HCT116 (cell line): Measurements from ENCODE around the gene KTI12. TPM values are rescaled to one million over a fixed set of nuclear protein-coding genes. Genes with fewer than 3 reads are reported as not detected.

Experiments
- ATAC-seq: fragments of 200-7000 bp; cut with Tn5 transposase; 2 replicates; pipeline ENCODE4 v1.9.1; 2020; ENCODE audit warnings: mild to moderate bottlenecking, moderate library complexity
- BruUV-seq: library from RNA; stranded (reverse); fragments of 400-500 nt; replicated peaks from 2 replicates; lab custom pipeline; 2021; lab: Mats Ljungman, UMichigan
- CTCF ChIA-PET: fragments of 300-600 bp; sonication (Branson Sonifier 250); formaldehyde crosslinking; loops from one replicate; lab custom pipeline; 2021; ENCODE audit warnings: antibody characterized with exemption; lab: Charles Lee
- POLR2A ChIA-PET: fragments of 300-600, 350-600 bp; sonication (Branson Sonifier 250); formaldehyde crosslinking; loops from one replicate; lab custom pipeline; 2021; ENCODE audit warnings: antibody characterized with exemption; lab: Charles Lee
- RAD21 ChIA-PET, 2 experiments: fragments of 300-600 bp; sonication (Branson Sonifier 250); formaldehyde crosslinking; loops; one replicate each; lab custom pipeline; 2023; ENCODE audit warnings: low total read pairs in 2 of 2; ENCODE audit not compliant: uncharacterized antibody in 2 of 2, unreplicated experiment in 2 of 2, low non-redundant PET in 1 of 2; lab: Charles Lee
- DNase-seq: peaks from one replicate; pipeline ENCODE4 v3.0.0-alpha.2; 2010; ENCODE audit warnings: low read depth, low spot score
- H2AFZ ChIP-seq: fragments of 200-600 bp; shearing (Covaris generic), sonication (generic); 2 replicates; pipeline ENCODE4 v1.6.1; 2017; ENCODE audit warnings: low read depth, mixed run types, mixed read lengths, antibody characterized with exemption, low read length; ENCODE audit not compliant: poor library complexity, severe bottlenecking
- H3K27ac ChIP-seq: 2 replicates; pipeline ENCODE4 v1.5.1; 2012; ENCODE audit warnings: low read depth, low read length
- H3K27me3 ChIP-seq: fragments of 200-600 bp; sonication (generic); 2 replicates; pipeline ENCODE4 v1.6.1; 2016; ENCODE audit warnings: mixed run types, low read length, mixed read lengths; ENCODE audit not compliant: insufficient read depth
- H3K36me3 ChIP-seq, 2 experiments: fragments of 200-500 bp in 1 of 2; fragments of 200-600 bp in 1 of 2; sonication (Bioruptor generic) in 1 of 2; sonication (generic) in 1 of 2; 2 replicates each; pipeline versions ENCODE4 v1.5.1 to v1.6.1; 2014 to 2016; ENCODE audit warnings: low read length in 2 of 2, inconsistent platforms in 1 of 2, mixed read lengths in 1 of 2, mixed run types in 1 of 2; ENCODE audit not compliant: insufficient read depth in 2 of 2, control insufficient read depth in 1 of 2
- H3K4me1 ChIP-seq, 2 experiments: fragments of 200-600 bp in 1 of 2; sonication (generic) in 1 of 2; 2 replicates each; pipeline versions ENCODE4 v1.5.1 to v1.6.1; 2012 to 2017; ENCODE audit warnings: low read length in 2 of 2, inconsistent platforms in 1 of 2, mild to moderate bottlenecking in 1 of 2, mixed read lengths in 1 of 2, mixed run types in 1 of 2, moderate library complexity in 1 of 2; ENCODE audit not compliant: insufficient read depth in 2 of 2, control insufficient read depth in 1 of 2
- H3K4me2 ChIP-seq: fragments of 200-600 bp; sonication (generic); 2 replicates; pipeline ENCODE4 v1.6.1; 2017; ENCODE audit warnings: mixed run types, low read length, mixed read lengths
- H3K4me3 ChIP-seq, 2 experiments: fragments of 200-600 bp in 1 of 2; sonication (generic) in 1 of 2; replicated peaks in 1 of 2; 2 replicates each; pipeline ENCODE4 v1.5.1; 2011 to 2016; ENCODE audit warnings: low read length in 2 of 2, control low read depth in 1 of 2, low read depth in 1 of 2, mild to moderate bottlenecking in 1 of 2, mixed read lengths in 1 of 2, mixed run types in 1 of 2
- H3K79me2 ChIP-seq: fragments of 200-600 bp; sonication (generic); 2 replicates; pipeline ENCODE4 v1.6.1; 2017; ENCODE audit warnings: mild to moderate bottlenecking, mixed run types, low read length, moderate library complexity, mixed read lengths; ENCODE audit not compliant: insufficient read depth
- H3K9ac ChIP-seq: fragments of 200-600 bp; sonication (generic); 2 replicates; pipeline ENCODE4 v1.6.1; 2016; ENCODE audit warnings: low read length, mixed read lengths
- H3K9me2 ChIP-seq: fragments of 200-600 bp; sonication (generic), shearing (Covaris generic); 2 replicates; pipeline ENCODE4 v1.6.1; 2017; ENCODE audit warnings: mixed run types, mild to moderate bottlenecking, moderate library complexity; ENCODE audit not compliant: insufficient read depth
- H3K9me3 ChIP-seq, 2 experiments: fragments of 200-500 bp in 1 of 2; fragments of 200-600 bp in 1 of 2; sonication (Bioruptor generic) in 1 of 2; sonication (generic) in 1 of 2; 2 replicates each; pipeline ENCODE4 v1.6.1; 2014 to 2017; ENCODE audit warnings: low read length in 2 of 2, mixed read lengths in 2 of 2, inconsistent platforms in 1 of 2, low read depth in 1 of 2, mild to moderate bottlenecking in 1 of 2, mixed run types in 1 of 2, moderate library complexity in 1 of 2; ENCODE audit not compliant: control insufficient read depth in 1 of 2, insufficient read depth in 1 of 2
- H4K20me1 ChIP-seq: fragments of 200-600 bp; sonication (generic), shearing (Covaris generic); 2 replicates; pipeline ENCODE4 v1.6.1; 2017; ENCODE audit warnings: mixed run types, mild to moderate bottlenecking, moderate library complexity; ENCODE audit not compliant: insufficient read depth
- CEBPB ChIP-seq: IDR thresholded peaks from 2 replicates; pipeline ENCODE4 v1.6.1; 2012; ENCODE audit warnings: low read depth
- EGR1 ChIP-seq: IDR thresholded peaks from 2 replicates; pipeline ENCODE4 v1.6.1; 2012; ENCODE audit warnings: low read depth
- EZH2 ChIP-seq: fragments of 200-600 bp; sonication (generic); IDR thresholded peaks from 2 replicates; pipeline ENCODE4 v1.6.1; 2017; ENCODE audit warnings: antibody characterized with exemption, mixed run types
- EZH2phosphoT487 ChIP-seq: fragments of 200-600 bp; IDR thresholded peaks from 2 replicates; pipeline ENCODE4 v1.6.1; 2018; ENCODE audit warnings: antibody characterized with exemption, borderline replicate concordance
- FOSL1 ChIP-seq: IDR thresholded peaks from 2 replicates; pipeline ENCODE4 v1.6.1; 2012; ENCODE audit warnings: low read depth
- MAX ChIP-seq: IDR thresholded peaks from 2 replicates; pipeline ENCODE4 v1.6.1; 2012
- POLR2A ChIP-seq: IDR thresholded peaks from 2 replicates; pipeline ENCODE4 v1.7.0; 2011; ENCODE audit warnings: borderline replicate concordance; ENCODE audit not compliant: insufficient read depth, insufficient read length; ENCODE audit errors: extremely low read depth
- POLR2AphosphoS5 ChIP-seq: IDR thresholded peaks from 2 replicates; pipeline ENCODE4 v1.6.1; 2011; ENCODE audit warnings: mild to moderate bottlenecking, low read depth, low read length, moderate library complexity
- RAD21 ChIP-seq: IDR thresholded peaks from 2 replicates; pipeline ENCODE4 v1.6.1; 2012; ENCODE audit warnings: low read depth, mild to moderate bottlenecking
- SIN3A ChIP-seq: IDR thresholded peaks from 2 replicates; pipeline ENCODE4 v1.6.1; 2012; ENCODE audit warnings: low read depth
- SP1 ChIP-seq: IDR thresholded peaks from 2 replicates; pipeline ENCODE4 v1.6.1; 2012; ENCODE audit warnings: low read depth
- SRF ChIP-seq: IDR thresholded peaks from 2 replicates; pipeline ENCODE4 v1.6.1; 2012; ENCODE audit warnings: low read depth
- YY1 ChIP-seq: IDR thresholded peaks from 2 replicates; pipeline ENCODE4 v1.6.1; 2011; ENCODE audit warnings: low read length, low read depth, moderate library complexity, mild to moderate bottlenecking; ENCODE audit not compliant: insufficient replicate concordance; ENCODE audit errors: extremely low read depth
- ZBTB33 ChIP-seq: IDR thresholded peaks from 2 replicates; pipeline ENCODE4 v1.6.1; 2011; ENCODE audit warnings: mild to moderate bottlenecking, low read length, moderate library complexity; ENCODE audit not compliant: insufficient replicate concordance; ENCODE audit errors: extremely low read depth
- ZFX ChIP-seq: fragments of 450-650 bp; IDR thresholded peaks from 2 replicates; pipeline ENCODE4 v1.6.1; 2017
- ZNF274 ChIP-seq: fragments of 200-500 bp; sonication (Bioruptor generic); IDR thresholded peaks from 2 replicates; pipeline ENCODE4 v1.6.1; 2014; ENCODE audit warnings: mild to moderate bottlenecking, low read depth, low read length, inconsistent platforms
- intact Hi-C: fragments of 100-400 bp; cut with micrococcal nuclease; formaldehyde crosslinking; loops from 2 replicates; pipeline ENCODE4 v1.10.0; 2022
- total RNA-seq: library from RNA; stranded (reverse); gene quantifications from one replicate; pipeline ENCODE4 v1.2.1, GENCODE V29; 2021; ENCODE audit not compliant: unreplicated experiment
- TF ChIP-seq, protein P1 (sequence below): IDR thresholded peaks from 2 replicates; pipeline ENCODE4 v1.6.1; 2012
- TF ChIP-seq, protein P2 (sequence below): IDR thresholded peaks from 2 replicates; pipeline ENCODE4 v1.6.1; 2012; ENCODE audit warnings: low read depth

The KTI12 gene
- total RNA-seq, 1 experiment from 2014 or later: 8.2 TPM

GRCh38 chr1:52057876-52058415 lies 24.3 kb upstream of the KTI12 start:
- RAD21 ChIA-PET: no interaction called here
- no peak overlapping the region for H2AFZ ChIP-seq
- DNase-seq (no peak), ATAC-seq (no peak)
- H3K9me2 ChIP-seq: no peaks in the 10 kb centered on the region
- no peaks in the 10 kb centered on the region for H3K27me3 ChIP-seq
- H3K79me2 ChIP-seq: peaks cover 78% of the 10 kb centered on the region
- peak overlapping the region; percentile 92; the same call in 1 of the 2 replicates for H3K9ac ChIP-seq
- peak overlapping the region in 1 of 2 experiments; percentile 96; a peak in 2 of 4 replicates for H3K4me3 ChIP-seq
- TF ChIP-seq MAX: no peak
- TF ChIP-seq FOSL1: no peak
- no peak for TF ChIP-seq ZNF274
- TF ChIP-seq EZH2: no peak
- no peak for TF ChIP-seq EGR1
- no peak for TF ChIP-seq SIN3A
- TF ChIP-seq SP1: no peak
- TF ChIP-seq, protein P1, sequence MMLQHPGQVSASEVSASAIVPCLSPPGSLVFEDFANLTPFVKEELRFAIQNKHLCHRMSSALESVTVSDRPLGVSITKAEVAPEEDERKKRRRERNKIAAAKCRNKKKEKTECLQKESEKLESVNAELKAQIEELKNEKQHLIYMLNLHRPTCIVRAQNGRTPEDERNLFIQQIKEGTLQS: no peak
- no peak for TF ChIP-seq YY1
- TF ChIP-seq RAD21: no peak
- TF ChIP-seq, protein P2, sequence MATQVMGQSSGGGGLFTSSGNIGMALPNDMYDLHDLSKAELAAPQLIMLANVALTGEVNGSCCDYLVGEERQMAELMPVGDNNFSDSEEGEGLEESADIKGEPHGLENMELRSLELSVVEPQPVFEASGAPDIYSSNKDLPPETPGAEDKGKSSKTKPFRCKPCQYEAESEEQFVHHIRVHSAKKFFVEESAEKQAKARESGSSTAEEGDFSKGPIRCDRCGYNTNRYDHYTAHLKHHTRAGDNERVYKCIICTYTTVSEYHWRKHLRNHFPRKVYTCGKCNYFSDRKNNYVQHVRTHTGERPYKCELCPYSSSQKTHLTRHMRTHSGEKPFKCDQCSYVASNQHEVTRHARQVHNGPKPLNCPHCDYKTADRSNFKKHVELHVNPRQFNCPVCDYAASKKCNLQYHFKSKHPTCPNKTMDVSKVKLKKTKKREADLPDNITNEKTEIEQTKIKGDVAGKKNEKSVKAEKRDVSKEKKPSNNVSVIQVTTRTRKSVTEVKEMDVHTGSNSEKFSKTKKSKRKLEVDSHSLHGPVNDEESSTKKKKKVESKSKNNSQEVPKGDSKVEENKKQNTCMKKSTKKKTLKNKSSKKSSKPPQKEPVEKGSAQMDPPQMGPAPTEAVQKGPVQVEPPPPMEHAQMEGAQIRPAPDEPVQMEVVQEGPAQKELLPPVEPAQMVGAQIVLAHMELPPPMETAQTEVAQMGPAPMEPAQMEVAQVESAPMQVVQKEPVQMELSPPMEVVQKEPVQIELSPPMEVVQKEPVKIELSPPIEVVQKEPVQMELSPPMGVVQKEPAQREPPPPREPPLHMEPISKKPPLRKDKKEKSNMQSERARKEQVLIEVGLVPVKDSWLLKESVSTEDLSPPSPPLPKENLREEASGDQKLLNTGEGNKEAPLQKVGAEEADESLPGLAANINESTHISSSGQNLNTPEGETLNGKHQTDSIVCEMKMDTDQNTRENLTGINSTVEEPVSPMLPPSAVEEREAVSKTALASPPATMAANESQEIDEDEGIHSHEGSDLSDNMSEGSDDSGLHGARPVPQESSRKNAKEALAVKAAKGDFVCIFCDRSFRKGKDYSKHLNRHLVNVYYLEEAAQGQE: no peak
- no peak for TF ChIP-seq ZBTB33
- TF ChIP-seq POLR2A: no peak
- no peak for TF ChIP-seq SRF
- no peak for TF ChIP-seq EZH2phosphoT487
- TF ChIP-seq POLR2AphosphoS5: no peak; the same call in 1 of the 2 replicates
- TF ChIP-seq CEBPB: no peak
- no peak for TF ChIP-seq ZFX
- no peaks in the 10 kb centered on the region for H4K20me1 ChIP-seq
- H3K4me2 ChIP-seq: peak overlapping the region; percentile 87
- peaks cover 10 to 31% of the 10 kb centered on the region in 2 experiments for H3K4me1 ChIP-seq
- intact Hi-C loops: no loop called here
- no TSS peak for BruUV-seq
- H3K36me3 ChIP-seq: peaks cover 10 to 21% of the 10 kb centered on the region in 2 experiments; a peak in 2 of 4 replicates
- no peak overlapping the region for H3K27ac ChIP-seq
- no peaks in the 10 kb centered on the region for H3K9me3 ChIP-seq
- POLR2A ChIA-PET: no interaction called here
- CTCF ChIA-PET: no interaction called here
